VCaP (cell line): ENCODE measurements around the gene FRMPD4.

ENCODE experiments used
- H3K27ac ChIP-seq: fragments of 450-650 bp; 2 replicates; pipeline ENCODE4 v1.5.1; 2017
- TF ChIP-seq, protein P1 (sequence below): fragments of 450-650 bp; conservative IDR thresholded peaks from 2 replicates; pipeline ENCODE4 v1.5.1; 2017; ENCODE audit warnings: mild to moderate bottlenecking, moderate library complexity

FRMPD4 gene

DNA sequence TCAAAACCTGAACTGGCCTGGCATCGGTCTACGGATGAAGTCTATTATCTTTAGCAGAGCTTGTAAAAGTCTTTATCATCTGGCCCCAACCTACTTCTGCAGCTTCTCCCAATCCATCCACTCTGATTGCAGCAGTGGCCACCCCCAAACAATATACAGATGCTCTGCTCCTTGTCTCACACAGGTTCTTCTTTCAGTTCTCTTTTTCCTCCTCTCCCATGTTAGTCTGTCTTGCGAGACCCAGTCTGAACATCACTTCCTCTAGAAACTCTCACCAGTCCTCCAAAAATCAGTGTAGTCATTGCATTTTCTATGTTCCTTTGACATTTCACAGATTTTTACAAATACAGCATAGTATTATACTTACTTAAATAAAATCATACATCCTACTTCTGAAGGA is 163.0 kb downstream of the FRMPD4 start:
- no peak overlapping the region for H3K27ac ChIP-seq
- TF ChIP-seq, protein P1, sequence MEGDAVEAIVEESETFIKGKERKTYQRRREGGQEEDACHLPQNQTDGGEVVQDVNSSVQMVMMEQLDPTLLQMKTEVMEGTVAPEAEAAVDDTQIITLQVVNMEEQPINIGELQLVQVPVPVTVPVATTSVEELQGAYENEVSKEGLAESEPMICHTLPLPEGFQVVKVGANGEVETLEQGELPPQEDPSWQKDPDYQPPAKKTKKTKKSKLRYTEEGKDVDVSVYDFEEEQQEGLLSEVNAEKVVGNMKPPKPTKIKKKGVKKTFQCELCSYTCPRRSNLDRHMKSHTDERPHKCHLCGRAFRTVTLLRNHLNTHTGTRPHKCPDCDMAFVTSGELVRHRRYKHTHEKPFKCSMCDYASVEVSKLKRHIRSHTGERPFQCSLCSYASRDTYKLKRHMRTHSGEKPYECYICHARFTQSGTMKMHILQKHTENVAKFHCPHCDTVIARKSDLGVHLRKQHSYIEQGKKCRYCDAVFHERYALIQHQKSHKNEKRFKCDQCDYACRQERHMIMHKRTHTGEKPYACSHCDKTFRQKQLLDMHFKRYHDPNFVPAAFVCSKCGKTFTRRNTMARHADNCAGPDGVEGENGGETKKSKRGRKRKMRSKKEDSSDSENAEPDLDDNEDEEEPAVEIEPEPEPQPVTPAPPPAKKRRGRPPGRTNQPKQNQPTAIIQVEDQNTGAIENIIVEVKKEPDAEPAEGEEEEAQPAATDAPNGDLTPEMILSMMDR, result no peak

- H3K27ac ChIP-seq, result no peak overlapping the region
- TF ChIP-seq, protein P1, result no peak
Measured at GRCh38 chrX:12304261-12304660, 166.0 kb downstream of the FRMPD4 start.

DNA sequence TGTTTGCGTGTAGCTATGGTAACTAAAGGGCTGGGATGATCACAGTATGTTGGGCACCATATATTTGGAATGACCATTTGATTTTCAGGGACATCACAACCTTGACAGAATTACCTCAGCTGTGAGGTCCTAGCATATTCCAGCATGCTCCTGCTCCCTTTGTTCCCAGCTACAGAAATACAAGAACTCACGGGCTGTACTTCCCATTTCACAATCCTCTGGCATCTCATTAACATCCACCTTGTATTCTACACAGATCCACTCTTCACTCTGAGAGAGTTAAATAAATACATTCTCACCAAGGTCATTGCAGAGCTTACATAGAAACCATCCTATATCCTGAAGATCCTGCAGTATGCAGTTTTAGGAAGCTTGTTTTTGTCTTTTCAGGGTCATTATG is 169.7 kb downstream of the FRMPD4 start:
- TF ChIP-seq, protein P1, result no peak
- H3K27ac ChIP-seq, result no peak overlapping the region

- H3K27ac ChIP-seq, result no peak overlapping the region
- TF ChIP-seq, protein P1, result no peak
Measured at GRCh38 chrX:12308420-12308819, 170.1 kb downstream of the FRMPD4 start.

DNA sequence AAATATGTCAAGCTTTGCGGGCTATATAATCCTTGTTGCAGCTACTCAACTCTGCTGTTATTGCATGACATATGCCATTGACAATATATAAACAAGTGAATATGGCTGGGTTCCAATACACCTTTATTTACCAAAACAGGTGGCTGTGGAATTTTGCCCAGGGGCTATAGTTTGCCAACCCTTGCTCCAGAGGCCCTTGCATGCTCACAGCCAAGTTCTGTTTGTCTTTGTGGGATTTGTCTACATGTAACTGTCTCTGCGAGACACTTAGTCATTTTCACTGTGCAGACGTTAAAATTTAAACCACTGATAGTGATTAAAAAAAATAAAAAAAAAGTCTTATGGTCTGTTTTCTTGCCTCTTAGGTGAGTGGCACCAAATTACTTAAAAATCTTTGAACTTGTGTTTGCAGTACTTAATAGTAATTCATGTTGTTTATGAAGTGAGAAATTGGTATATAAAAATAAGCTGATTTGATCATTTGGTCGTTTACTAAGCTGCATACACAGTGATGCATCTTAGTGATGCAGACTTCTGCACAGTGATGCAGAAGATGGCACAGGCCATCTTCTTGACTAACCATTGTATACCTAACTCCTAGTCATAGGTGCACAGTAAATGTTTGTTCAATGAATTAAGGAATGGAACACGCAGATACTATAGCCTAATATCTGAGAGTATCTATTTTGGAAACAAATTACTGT is 170.9 kb downstream of the FRMPD4 start:
- TF ChIP-seq, protein P1, result no peak
- H3K27ac ChIP-seq, result no peak overlapping the region

DNA sequence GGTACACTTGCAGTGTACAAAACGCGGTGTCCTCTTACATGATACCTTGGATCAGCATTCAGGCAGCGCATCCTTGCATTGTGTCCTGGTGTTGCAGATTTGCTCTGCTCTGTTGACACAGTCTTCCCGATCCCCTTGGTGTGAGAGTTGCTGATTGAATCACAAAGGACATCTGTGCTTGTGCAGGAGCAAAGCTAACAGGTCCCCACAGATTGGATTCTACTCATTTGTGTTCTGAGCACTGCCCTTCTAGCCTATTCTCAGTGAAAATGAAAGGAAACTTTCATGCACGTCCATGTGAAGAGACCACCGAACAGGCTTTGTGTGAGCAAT is 171.4 kb downstream of the FRMPD4 start:
- no peak overlapping the region for H3K27ac ChIP-seq
- TF ChIP-seq, protein P1, result no peak

- TF ChIP-seq, protein P1, result no peak
- H3K27ac ChIP-seq, result no peak overlapping the region
Measured at GRCh38 chrX:12314651-12315050, 176.4 kb downstream of the FRMPD4 start.
